ENCODE data around the gene RAB37.

The RAB37 gene

GRCh38 chr17:74742153-74742515 is 5.1 kb downstream of the RAB37 start:
- Histone ChIP-seq H3K4me3 (replicated peaks; ENCODE audit: insufficient read depth, low read length) (no peak overlapping the region), H3K27ac (replicated peaks) (peak overlapping the region; percentile 82), H3K27me3 (ENCODE audit: insufficient read depth, poor library complexity, severe bottlenecking) (no peaks in the 10 kb centered on the region)
- peak in 1 of 2 experiments; percentile 97 for DNase-seq (ENCODE audit: low read depth in 1 of 2, low spot score in 1 of 2)
- no peak for TF ChIP-seq CTCF (IDR thresholded peaks at IDR 0.05; ENCODE audit: insufficient read depth, low read length)
- peak; percentile 54 for TF ChIP-seq REST (IDR thresholded peaks at IDR 0.05; ENCODE audit: insufficient replicate concordance, low read depth)
- TF ChIP-seq SPI1 (IDR thresholded peaks at IDR 0.05; ENCODE audit: borderline replicate concordance, low read depth): peak; percentile 64; the same call in 1 of the 2 replicates
- 0 out of 2 replicates have a peak, but pooled peaks have one; percentile 44 for TF ChIP-seq GABPA (IDR thresholded peaks at IDR 0.05; ENCODE audit: low read depth)
- TF ChIP-seq POLR2AphosphoS5 (IDR thresholded peaks at IDR 0.05; ENCODE audit: low read depth): peak; percentile 96

GRCh38 chr17:74742978-74743545 is 6.0 kb downstream of the RAB37 start:
- Histone ChIP-seq H3K27me3 (ENCODE audit: insufficient read depth, poor library complexity, severe bottlenecking) (no peaks in the 10 kb centered on the region), H3K27ac (replicated peaks) (peak overlapping the region; percentile 82), H3K4me3 (replicated peaks; ENCODE audit: insufficient read depth, low read length) (no peak overlapping the region)
- no peak for TF ChIP-seq REST (IDR thresholded peaks at IDR 0.05; ENCODE audit: insufficient replicate concordance, low read depth)
- TF ChIP-seq GABPA (IDR thresholded peaks at IDR 0.05; ENCODE audit: low read depth): no peak
- no peak for TF ChIP-seq CTCF (IDR thresholded peaks at IDR 0.05; ENCODE audit: insufficient read depth, low read length)
- no peak for TF ChIP-seq POLR2AphosphoS5 (IDR thresholded peaks at IDR 0.05; ENCODE audit: low read depth)
- TF ChIP-seq SPI1 (IDR thresholded peaks at IDR 0.05; ENCODE audit: borderline replicate concordance, low read depth): no peak
- DNase-seq (ENCODE audit: low read depth in 1 of 2, low spot score in 1 of 2): no peak

- Histone ChIP-seq H3K4me3 (replicated peaks; ENCODE audit: insufficient read depth, low read length) (no peak overlapping the region), H3K27ac (replicated peaks) (peak overlapping the region; percentile 17; the same call in 1 of the 2 replicates)
- DNase-seq (ENCODE audit: low read depth in 1 of 2, low spot score in 1 of 2): no peak
Observed at GRCh38 chr17:74743755-74744154, 6.7 kb downstream of the RAB37 start.

GRCh38 chr17:74744349-74744713 is 7.3 kb downstream of the RAB37 start:
- no peak for TF ChIP-seq REST (IDR thresholded peaks at IDR 0.05; ENCODE audit: insufficient replicate concordance, low read depth)
- no peak for TF ChIP-seq SPI1 (IDR thresholded peaks at IDR 0.05; ENCODE audit: borderline replicate concordance, low read depth)
- no peak for TF ChIP-seq GABPA (IDR thresholded peaks at IDR 0.05; ENCODE audit: low read depth)
- no peak for TF ChIP-seq POLR2AphosphoS5 (IDR thresholded peaks at IDR 0.05; ENCODE audit: low read depth)
- TF ChIP-seq CTCF (IDR thresholded peaks at IDR 0.05; ENCODE audit: insufficient read depth, low read length): no peak
- DNase-seq (ENCODE audit: low read depth in 1 of 2, low spot score in 1 of 2): no peak
- Histone ChIP-seq H3K27ac (replicated peaks) (peak overlapping the region; percentile 17; the same call in 1 of the 2 replicates), H3K27me3 (ENCODE audit: insufficient read depth, poor library complexity, severe bottlenecking) (no peaks in the 10 kb centered on the region), H3K4me3 (replicated peaks; ENCODE audit: insufficient read depth, low read length) (no peak overlapping the region)

More at GRCh38 chr17:74743755-74744154, 6.7 kb downstream of the RAB37 start:
- TF ChIP-seq SPI1 (IDR thresholded peaks at IDR 0.05; ENCODE audit: borderline replicate concordance, low read depth): no peak
- no peak for TF ChIP-seq GABPA (IDR thresholded peaks at IDR 0.05; ENCODE audit: low read depth)
- H3K27me3 ChIP-seq (ENCODE audit: insufficient read depth, poor library complexity, severe bottlenecking): no peaks in the 10 kb centered on the region

Measured in HL-60 (cell line).